GM18499 (cell line): Measurements from ENCODE around the gene EHD4.

Experiments used
- ATAC-seq: cut with Tn5 transposase; IDR thresholded peaks from one replicate; pipeline ENCODE4 v1.9.1; 2021; ENCODE audit warnings: moderate number of reproducible peaks; ENCODE audit not compliant: insufficient read depth, unreplicated experiment

EHD4 gene

DNA sequence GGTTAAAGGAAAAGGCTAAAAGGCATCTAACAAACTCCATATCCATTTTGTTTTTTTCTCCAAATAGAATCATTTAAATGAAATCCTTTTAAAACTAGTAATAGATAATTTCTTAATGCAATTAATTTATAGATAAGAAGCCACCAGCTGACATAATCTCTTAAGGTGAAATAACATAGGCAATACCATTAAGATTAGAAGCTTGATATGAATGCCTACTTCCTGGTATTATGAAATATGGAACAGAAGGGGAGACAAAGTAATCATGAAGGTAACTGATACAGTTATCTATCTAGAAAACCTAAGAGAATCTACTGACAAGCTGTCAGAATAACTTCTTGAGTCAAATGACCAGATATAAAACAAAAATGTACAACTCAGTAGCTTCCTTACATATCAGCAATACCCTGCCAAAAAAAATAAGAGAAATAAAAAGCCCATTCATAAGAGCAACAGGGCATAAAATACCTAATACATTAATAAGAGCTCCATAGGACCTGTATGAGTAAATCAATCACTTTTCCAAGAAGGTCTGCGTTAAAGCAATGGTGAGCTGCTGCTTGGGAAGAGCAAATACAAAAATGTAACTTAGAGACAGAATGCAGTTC, 10.7 kb downstream of the EHD4 start:
- no peak for ATAC-seq

DNA sequence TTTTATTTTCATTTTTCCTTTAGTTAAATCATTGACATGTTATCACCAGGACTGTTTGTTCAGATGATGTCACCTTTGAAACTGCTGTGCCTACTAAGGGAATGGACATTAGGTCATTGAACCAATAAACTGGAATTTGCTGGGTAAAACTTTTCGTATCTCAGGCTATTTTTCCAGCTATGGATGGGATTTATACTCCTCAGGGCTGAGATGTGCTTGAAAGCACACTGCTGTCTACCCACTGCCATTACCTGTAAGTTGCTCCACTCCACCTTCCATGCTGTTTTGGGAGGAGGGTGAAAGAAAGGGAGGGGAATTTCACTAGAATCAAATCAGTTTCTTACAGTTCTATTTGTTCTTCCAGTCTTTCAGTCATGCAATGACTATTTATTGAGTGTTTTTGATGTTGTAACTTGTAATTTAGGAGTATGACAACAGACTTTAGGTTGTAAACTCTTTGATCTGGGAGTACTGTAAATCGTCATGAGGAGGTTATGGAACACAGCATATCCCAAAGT, 11.3 kb downstream of the EHD4 start:
- ATAC-seq, result no peak

DNA sequence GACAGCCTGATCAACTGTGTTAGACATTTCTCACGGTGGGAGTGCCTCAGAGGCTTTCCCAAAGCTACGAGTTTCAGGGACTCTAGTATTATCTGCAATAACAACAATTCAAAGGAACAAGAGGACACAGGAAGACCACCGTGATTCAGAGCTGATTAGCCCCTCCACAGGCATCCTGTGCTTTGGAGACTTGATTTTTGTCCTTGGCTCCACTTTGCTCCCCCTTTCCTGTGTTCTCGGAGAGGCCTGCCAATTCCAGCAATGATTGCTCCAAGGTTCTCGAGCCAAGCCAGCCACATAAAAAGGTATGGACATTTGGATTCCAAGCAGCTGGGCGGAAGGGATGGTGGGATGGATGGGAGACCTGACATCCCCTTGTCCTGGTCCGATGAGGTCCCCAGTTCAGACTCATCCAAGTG, 14.3 kb downstream of the EHD4 start:
- no peak for ATAC-seq

DNA sequence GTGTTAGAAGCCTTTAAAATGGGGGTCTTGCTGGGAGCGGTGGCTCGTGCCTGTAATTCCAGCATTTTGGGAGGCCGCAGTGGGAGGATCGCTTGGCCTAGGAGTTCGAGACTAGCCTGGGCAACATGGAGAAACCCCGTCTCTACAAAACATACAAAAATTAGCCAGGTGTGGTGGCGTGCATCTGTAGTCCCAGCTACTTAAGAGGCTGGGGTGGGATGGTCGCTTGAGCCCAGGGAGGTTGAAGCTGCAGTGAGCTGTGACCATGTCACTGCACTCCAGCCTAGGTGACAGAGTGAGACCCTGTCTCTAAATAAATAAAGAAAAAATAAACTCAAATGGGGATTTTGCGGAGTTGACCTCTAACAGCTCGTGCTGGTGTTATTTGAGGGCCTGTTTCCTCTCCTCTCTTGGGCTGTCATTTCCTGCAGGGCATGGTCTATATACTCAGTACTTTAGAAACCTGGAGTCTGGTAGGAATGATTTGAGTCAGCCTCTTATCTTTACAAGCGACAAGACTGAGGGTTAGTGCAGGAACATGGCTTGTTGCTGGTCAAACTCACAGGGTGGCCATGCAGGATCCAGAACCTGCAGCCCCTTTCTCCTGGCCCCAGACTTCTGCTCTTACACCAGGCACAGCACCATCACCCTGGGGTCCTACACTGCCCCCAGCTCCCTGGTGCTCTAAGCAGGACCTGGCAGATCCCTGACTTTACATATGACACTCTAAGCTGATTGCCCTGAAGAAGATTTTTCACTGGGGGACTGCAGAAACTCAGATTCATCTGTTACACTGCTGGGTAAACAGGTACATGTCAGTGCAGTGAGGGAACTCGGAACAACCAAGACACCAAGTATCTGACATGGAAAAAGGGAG, 15.1 kb downstream of the EHD4 start:
- ATAC-seq, result no peak

DNA sequence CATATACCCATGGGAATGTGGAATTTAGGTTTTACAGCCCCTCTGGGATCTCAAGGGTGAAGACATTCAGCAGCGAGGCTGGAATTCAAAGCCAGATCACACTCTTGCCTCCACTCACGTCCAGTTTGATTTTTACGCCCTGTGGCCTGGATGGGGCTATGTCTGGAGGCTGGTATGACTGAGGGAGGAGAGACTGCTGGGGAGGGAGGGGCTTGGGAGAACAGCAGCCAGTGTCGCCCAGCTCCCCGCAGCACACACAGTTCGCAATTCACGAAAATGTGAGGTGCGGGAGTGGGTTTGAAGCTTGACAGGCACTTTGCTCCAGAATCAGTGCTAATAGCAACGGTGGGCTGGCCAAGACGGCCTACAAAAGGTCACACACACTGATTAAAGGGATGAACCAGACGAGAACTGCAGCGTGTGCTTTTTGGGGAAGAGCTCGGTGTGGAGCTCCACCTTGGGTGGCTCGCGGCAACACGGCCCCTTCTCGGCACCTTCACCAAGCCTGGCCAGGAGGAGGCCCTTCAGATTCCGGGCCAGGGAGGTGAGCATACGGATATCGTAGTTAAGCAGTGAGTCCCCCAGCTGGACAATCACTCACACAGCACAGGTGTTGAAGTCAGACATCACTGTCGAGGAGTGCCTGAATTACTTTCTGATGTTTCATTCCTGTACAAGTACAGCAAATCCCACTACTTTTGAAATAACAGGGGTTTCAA, 16.4 kb downstream of the EHD4 start:
- no peak for ATAC-seq

DNA sequence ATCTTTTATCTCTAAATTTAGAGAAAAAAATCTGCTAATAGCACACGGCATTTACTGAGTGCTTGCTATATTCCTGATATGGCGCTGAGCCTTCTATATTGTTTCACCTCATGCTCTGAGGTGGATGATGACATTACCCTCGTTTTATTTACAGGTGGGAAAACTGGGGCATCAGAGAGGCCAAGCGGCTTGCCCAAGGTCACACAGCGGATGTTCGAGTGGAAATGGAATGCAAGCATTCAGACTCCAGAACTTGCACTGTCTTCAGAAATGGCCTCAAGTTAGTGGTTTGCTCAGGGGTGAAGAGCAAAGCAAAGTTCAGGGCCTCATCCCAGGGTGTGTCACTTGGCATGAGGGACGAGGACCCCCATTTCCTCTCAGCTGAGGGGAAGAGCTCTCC, 17.3 kb downstream of the EHD4 start:
- no peak for ATAC-seq

DNA sequence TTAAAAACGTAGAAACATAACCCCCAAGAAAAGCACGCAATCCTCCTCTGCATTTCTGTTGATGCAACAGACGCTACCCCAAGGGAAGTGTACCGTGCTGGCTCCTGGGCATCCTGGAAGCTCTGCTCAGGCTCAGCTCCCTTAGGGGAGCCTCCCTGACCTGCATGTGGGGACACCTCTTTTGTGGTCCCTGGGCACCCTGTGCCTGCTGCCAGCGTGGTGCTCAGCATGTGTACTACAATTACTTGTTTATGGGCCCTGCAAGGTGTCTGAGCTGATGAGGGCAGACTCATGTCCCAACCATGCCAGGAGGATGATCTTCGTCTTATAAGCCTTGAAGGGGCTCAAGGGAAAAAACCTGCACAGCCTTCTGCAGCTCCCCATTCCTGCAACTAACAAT, 18.3 kb downstream of the EHD4 start:
- ATAC-seq, result no peak

DNA sequence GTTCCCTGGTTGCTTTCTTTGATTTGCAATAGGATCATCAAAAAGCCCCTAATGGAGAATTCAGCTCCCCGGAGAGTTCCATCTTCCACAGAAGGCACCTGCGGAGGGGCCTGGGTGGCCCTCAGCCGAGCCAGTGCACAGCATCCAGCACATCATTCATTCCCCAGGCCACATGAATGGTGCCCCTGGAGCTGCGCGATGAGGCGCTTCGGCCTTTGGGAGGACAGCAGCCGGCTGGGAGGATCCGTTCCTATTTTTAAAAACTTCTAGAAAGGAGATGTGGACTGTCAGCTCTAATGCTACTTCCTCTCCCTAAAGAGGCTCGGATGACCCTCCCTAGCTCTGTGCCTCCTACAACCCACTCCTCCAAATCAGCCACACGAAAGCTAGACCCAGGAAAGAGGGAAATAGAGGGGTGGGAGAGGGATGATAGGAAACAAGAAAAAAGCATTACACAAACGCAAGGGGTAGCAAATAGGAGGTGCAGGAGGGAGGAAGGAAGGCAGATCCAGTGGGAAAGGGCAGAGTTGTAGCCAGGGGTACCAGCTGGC, 20.3 kb downstream of the EHD4 start:
- no peak for ATAC-seq

DNA sequence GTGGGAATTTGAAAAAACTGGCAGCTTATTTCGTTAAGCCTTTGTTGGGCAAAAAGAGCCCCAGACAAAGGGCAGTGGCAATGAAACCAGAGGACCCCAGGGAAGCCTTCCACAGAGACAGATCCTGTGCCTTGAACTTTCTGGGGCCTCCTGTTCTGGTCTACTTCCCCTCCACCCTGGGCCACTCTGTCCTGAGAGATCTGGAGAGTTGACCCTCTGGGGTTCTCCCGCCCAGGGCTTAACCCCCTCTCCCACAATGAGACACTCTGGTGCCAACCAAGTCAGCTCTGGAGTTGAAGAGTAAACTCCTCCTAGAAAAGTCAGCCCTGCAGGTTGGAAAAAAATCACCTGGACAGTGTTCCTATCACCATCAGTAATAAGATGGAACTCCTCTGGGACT, 20.8 kb downstream of the EHD4 start:
- no peak for ATAC-seq

DNA sequence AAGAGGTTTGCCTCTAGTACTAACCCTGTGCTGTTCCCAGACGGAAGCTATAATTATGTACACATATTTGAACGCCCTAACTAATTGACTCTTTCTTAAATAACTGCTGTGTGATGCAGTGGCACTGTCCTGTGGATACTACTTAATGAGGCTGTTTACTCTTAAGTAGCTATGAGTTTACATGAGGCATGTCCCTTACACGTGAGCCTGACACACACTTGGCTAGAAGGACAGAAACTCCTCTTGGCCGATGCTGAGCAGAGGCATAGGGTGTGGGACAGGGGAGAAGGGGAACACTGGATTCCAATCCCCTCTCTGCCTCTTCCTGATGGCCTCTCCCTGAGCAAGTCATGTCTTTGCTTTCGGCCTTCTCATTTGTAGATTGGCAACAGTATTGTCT, 21.9 kb downstream of the EHD4 start:
- no peak for ATAC-seq

DNA sequence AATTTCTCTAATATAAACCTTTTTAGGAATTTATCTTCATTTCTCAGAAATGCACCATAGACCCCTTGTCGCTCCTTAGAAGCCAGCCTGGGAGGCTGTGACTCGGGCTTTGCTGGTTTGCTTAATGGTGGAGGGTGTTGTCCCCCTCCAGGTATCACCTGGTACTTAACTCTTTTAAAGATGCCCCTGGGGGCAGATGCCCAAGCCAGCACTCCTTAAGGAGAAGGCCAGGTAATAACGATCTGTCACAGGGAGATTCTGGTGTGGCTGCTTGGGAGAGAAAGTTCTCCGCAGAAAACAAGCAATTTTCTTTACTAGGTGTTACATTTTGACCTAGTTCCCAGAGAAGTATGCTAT, 22.3 kb downstream of the EHD4 start:
- no peak for ATAC-seq

DNA sequence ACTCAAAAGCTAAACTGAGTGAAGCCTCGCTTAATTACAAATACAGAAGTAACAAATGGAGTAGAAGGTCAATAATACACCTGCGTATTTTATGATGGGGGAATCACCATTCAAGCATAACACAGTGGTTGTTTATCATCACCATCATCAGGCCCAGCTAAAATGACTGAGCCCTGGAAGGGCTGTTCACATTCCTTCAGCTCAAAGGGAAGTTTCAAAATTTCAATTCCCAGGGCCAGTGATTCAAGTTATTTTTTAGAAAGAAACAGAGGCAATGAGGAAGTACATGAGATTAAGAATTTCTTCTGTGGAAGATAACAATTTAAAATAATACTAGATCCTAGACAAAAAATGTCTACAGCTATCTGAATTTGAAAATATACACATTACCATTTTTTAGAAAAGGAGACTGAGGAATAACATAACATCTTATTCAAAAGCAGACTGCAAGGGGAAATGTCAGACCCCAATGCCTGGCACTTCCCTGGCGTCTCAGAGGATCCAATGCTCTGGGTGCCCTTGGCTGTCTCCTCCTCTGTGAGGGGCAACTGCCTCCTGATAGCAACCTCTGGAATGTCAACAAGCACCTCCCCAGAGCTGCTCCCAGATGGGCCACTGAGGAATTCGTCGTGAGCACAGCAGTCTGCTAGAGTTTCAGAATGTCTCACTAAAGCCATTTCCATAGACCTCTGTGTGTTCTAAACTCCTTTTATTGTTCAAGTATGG, 22.8 kb downstream of the EHD4 start:
- ATAC-seq, result no peak

DNA sequence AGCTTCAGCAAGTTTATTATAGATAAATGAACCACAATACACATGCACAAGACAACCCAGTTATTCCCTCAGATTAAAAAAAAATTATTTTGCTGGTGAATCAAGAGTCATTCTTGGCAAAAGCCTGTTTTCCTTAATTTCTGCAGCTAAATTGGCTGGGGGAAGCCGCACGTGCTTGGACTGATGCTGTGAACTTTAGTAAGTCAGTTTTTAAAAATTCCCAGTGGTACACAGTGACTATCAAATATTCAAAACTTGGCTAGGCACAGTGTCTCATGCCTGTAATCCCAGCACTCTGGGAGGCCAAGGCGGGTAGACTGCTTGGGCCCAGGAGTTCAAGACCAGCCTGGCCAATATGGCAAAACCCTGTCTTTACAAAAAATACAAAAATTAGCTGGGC, 23.9 kb downstream of the EHD4 start:
- ATAC-seq, result no peak

DNA sequence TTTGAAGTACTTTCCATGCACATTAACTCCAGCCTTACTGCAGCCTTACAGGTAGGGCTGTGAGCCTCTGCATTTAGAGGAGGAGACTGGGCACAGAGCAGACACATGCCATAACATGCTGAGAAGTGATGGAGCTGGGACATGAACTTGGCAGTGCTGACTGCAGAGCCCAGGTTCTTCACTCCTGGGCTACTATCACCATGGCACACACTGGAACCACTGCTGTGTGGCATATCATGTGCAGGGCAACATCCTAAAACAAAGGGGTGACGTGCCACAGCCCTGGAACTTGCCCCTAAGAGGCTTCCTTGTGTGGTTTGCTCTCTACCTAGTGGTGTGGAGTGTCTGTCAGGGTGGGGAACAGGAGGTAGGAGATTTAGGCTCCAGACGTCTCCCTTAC, 25.4 kb downstream of the EHD4 start:
- no peak for ATAC-seq

DNA sequence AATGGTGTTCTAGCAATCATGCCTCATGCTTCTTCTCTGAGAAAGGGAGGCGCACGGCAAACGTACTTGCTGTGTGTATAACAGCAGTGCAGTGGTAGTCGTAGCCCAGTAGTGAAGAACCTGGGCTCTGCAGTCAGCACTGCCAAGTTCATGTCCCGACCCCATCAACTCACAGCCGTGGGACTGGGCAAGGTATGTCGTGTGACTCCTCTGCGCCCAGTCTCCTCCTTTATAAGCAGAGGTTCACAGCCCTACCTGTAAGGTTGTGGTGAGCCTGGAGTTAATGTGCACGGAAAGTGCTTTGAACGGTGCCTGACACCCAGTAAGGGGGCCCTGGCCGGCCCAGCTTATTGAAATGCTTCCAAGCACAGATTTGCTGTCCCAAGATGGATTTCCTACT, 26.6 kb downstream of the EHD4 start:
- no peak for ATAC-seq

DNA sequence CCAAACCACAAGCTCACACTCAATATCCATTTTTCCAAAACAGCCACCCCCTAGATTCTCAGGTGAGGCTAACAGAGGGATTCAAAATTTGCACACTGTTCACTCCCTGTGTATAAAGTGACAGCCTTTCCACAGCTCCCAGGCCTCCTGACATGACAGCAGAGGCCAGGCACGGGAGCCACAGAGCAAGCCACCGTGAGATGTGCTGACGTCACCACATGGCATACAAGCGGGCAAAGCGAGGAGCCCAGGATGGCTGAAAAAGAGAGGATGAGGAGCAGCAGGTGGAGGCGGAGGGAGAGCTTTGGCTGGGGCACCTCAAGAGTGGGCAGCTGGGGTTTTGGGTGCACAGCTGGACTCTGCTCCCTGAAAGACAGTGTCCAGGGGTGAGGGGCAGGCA, 27.1 kb downstream of the EHD4 start:
- no peak for ATAC-seq

DNA sequence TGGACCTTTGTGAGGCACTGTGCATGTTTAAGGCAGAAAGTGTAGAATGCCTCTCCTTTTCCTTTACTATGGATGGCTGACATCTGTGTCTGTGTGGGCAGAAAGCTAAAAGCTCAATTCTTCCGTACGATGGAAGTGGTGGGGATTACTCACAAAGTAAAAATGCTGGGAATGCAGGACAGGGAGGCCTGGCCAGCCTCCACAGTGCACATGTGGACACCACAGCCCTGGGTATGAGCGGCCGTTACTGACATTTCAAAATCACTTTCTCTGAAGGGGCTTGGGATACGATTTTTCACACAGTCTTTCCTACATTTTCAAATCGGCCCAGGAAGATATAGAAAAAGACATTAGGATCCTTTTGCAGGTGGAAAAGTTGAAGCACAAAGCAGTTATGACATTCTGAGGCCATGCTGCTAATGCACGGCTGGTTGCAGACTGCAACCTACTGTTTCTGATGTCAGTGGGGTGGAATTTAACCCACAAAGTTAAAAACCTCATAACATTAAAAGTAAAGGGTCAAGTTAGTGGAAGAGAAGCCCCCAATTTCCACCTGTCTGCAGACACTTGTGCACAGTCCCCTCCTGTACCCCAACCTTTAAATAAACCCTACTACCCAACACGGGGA, 27.9 kb downstream of the EHD4 start:
- no peak for ATAC-seq

DNA sequence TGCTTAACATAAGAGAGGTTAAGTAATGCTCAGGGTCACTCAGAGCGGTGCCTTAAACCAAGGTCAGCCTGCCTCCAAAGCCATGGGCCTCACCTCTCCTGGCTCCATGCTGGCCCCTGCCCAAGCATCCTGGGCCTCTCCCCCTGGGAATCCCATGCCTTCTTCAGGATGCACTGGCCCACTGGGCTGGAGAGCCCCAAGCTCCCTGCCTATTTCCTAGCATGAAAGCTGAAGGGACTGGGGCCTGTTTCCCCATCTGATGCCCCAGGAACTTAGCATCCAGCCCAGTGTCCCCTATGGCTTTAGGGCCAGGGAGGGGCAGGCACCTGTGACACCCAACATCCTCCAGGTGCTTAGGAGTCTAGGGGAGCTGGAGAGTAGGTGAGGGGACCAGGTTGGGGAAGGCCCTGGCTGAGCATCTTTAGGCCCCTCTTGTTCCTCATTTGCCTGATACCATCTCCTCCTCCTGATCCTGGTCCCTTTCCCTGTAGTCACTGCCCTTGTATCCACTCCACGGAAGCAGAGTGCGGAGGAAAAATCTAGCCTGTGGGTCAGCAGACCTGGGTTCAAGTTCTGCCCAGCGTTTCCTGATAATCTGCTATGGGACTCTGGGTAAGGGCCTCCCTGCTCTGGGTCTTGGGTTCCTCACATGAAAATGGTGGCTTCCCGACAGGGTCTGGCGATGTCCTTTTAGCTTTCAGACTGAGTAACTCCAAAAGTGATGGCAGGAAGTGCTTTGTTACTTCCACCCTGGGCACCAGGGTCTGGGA, 28.6 kb downstream of the EHD4 start:
- no peak for ATAC-seq

DNA sequence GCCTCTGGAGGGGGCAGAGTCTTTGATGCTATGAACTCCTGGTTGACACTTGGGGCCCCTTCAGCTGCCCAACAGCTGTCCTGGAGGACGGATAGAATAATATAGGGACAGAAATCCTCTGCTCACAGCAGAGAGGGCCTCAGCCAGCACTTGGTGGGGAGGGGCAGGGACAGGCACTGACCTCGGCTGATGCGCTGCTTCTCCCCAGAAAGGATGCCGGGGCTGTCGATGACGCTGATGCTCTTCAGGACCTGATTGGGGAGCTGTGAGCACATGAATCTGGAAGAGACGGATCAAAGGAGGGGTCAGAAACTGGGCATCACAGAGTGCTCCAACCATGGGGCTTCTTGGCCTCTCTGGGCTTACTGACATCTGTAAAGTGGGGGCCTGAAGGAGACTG, 29.5 kb downstream of the EHD4 start:
- no peak for ATAC-seq
